Muscle layer of duodenum (tissue), 2 donors: ENCODE data around the gene EPHA8.
A peak's percentile ranks its signal among the peaks of the same experiment; 100 is the strongest.

Source experiments
- H3K27ac ChIP-seq: one replicate; pipeline ENCODE4 v1.7.0; 2013; ENCODE audit warnings: mild to moderate bottlenecking, low read length
- H3K27me3 ChIP-seq: one replicate; pipeline ENCODE4 v1.7.0; 2013; ENCODE audit warnings: low read depth, mild to moderate bottlenecking, control low read depth, low read length
- H3K36me3 ChIP-seq, 2 donors: one replicate each; pipeline ENCODE4 v1.7.0; 2013; ENCODE audit warnings: low read length in 2 of 2, control low read depth in 1 of 2, mild to moderate bottlenecking in 1 of 2; ENCODE audit not compliant: insufficient read depth in 2 of 2, control insufficient read depth in 1 of 2
- H3K4me1 ChIP-seq, 2 donors: one replicate each; pipeline ENCODE4 v1.7.0; 2013; ENCODE audit warnings: low read length in 2 of 2, mild to moderate bottlenecking in 2 of 2, control low read depth in 1 of 2, moderate library complexity in 1 of 2; ENCODE audit not compliant: insufficient read depth in 2 of 2, control insufficient read depth in 1 of 2
- H3K4me3 ChIP-seq, 2 donors: one replicate each; pipeline ENCODE4 v1.7.0; 2013; ENCODE audit warnings: low read length in 2 of 2, low read depth in 1 of 2, mild to moderate bottlenecking in 1 of 2
- H3K9me3 ChIP-seq, 2 donors: one replicate each; pipeline ENCODE4 v1.7.0; 2013; ENCODE audit warnings: low read length in 2 of 2, control low read depth in 1 of 2, mild to moderate bottlenecking in 1 of 2; ENCODE audit not compliant: control insufficient read depth in 1 of 2
- donor health status: healthy.

EPHA8 gene

DNA sequence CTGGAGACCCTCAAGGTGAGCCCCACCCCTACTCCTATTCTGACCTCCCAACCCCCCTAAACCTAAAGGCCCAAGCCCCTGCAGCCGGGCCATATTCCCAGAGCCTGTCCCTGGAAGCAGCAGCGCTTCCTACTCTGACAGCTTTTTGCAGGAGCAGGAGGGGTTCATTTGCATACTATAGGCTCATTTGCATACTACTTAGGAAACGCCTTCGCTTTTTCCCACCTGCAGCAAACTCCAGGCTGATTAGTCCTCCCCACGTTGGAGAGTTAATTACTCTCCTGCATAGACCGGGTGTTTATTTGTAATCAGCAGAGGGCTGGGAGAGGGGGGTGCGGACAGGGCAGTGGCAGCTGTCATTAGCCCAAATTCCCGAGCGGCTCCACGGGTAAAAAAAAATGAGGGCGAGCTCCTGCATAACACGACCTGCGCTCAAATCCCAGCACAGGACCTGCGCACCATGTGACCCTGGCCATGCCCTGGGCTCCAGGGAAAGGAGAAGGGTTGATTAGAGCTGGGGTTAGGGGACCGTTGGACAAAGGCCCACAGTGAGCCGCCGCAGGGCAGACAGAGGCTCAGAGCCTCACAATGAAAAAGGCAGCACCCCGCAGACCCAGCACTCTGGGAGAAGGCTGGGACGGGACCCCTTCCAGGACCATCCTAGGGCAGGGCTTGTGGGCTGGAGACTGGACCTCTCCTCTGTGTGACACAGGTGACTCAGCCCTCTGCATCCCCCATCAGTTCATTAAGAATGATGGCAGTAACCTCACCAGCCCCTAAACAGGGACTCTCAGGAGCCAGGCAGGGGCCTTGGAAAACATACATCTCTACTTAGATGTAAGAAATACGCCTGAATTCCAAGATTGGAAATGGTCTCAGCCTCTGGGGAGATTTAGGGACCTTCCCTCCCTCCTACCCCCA, 63.2 kb downstream of the EPHA8 start:
- Histone ChIP-seq H3K27me3 (peaks cover 23% of the 10 kb centered on the region), H3K27ac (no peak overlapping the region), H3K4me3 (no peak overlapping the region), H3K36me3 (no peaks in the 10 kb centered on the region), H3K4me1 (no peaks in the 10 kb centered on the region), H3K9me3 (no peaks in the 10 kb centered on the region)

GRCh38 chr1:22627331-22627730, 64.0 kb downstream of the EPHA8 start:
- peaks cover 23% of the 10 kb centered on the region for H3K27me3 ChIP-seq
- H3K27ac ChIP-seq = no peak overlapping the region
- H3K36me3 ChIP-seq = no peaks in the 10 kb centered on the region
- no peak overlapping the region for H3K4me3 ChIP-seq
- H3K9me3 ChIP-seq = no peaks in the 10 kb centered on the region
- no peaks in the 10 kb centered on the region for H3K4me1 ChIP-seq

GRCh38 chr1:22628698-22629444, 65.6 kb downstream of the EPHA8 start:
- Histone ChIP-seq H3K27me3 (peaks cover 23% of the 10 kb centered on the region), H3K9me3 (no peaks in the 10 kb centered on the region), H3K4me3 (no peak overlapping the region), H3K36me3 (no peaks in the 10 kb centered on the region), H3K27ac (no peak overlapping the region), H3K4me1 (no peaks in the 10 kb centered on the region)

- no peaks in the 10 kb centered on the region for H3K36me3 ChIP-seq
- no peaks in the 10 kb centered on the region for H3K9me3 ChIP-seq
- H3K4me1 ChIP-seq = no peaks in the 10 kb centered on the region
- H3K27ac ChIP-seq = no peak overlapping the region
- no peak overlapping the region for H3K4me3 ChIP-seq
- H3K27me3 ChIP-seq = peaks cover 21% of the 10 kb centered on the region
Observed at GRCh38 chr1:22629886-22630285, 66.6 kb downstream of the EPHA8 start.

- Histone ChIP-seq H3K27ac (no peak overlapping the region), H3K27me3 (no peaks in the 10 kb centered on the region), H3K9me3 (no peaks in the 10 kb centered on the region), H3K36me3 (no peaks in the 10 kb centered on the region), H3K4me1 (no peaks in the 10 kb centered on the region), H3K4me3 (no peak overlapping the region)
Observed at GRCh38 chr1:22633697-22634463, 70.6 kb downstream of the EPHA8 start.

- Histone ChIP-seq H3K27ac (no peak overlapping the region), H3K36me3 (no peaks in the 10 kb centered on the region), H3K4me3 (no peak overlapping the region), H3K4me1 (no peaks in the 10 kb centered on the region), H3K27me3 (no peaks in the 10 kb centered on the region), H3K9me3 (no peaks in the 10 kb centered on the region)
Observed at GRCh38 chr1:22635436-22635835, 72.1 kb downstream of the EPHA8 start.

- Histone ChIP-seq H3K9me3 (no peaks in the 10 kb centered on the region), H3K27ac (peak within 1 kb of the TSS; percentile 19), H3K36me3 (no peaks in the 10 kb centered on the region), H3K4me1 (no peaks in the 10 kb centered on the region), H3K27me3 (no peaks in the 10 kb centered on the region), H3K4me3 (peak within 1 kb of the TSS; percentile 15 to 55)
Observed at GRCh38 chr1:22636353-22636752, 73.1 kb downstream of the EPHA8 start, which contains the start of gene C1QA. Gene C1QA, plus strand, starts transcription at chr1:22636628. Its CDS starts 989 bp downstream, at chr1:22637617.

DNA sequence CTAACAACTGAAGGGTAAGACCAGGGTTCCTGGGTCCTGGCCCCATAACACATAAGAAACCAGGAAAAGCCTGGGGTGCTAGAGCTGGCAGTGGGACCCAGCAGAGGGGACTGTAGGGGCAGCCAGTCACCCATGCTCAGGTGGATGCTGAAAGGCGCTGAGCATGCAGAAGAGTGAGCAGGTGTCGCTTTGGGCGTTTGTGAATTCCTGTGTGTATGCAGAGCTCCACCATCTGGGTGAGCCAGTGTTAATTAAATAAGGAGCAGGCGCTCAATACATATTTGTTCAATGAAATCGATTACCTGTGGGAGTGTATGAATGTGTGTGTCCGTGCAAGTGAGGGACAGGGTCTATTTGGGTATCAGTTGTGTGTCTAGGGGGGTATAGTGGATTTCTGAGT, 73.6 kb downstream of the EPHA8 start:
- no peaks in the 10 kb centered on the region for H3K36me3 ChIP-seq
- H3K27ac ChIP-seq = peak overlapping the region; percentile 19
- H3K4me3 ChIP-seq = peak overlapping the region; percentile 15 to 55
- H3K27me3 ChIP-seq = no peaks in the 10 kb centered on the region
- no peaks in the 10 kb centered on the region for H3K9me3 ChIP-seq
- peaks cover 0 to 4% of the 10 kb centered on the region in 2 donors for H3K4me1 ChIP-seq

- Histone ChIP-seq H3K36me3 (no peaks in the 10 kb centered on the region), H3K4me1 (peaks cover 0 to 4% of the 10 kb centered on the region in 2 donors), H3K4me3 (peak overlapping the region in 1 of 2 donors; percentile 12), H3K9me3 (no peaks in the 10 kb centered on the region), H3K27ac (no peak overlapping the region), H3K27me3 (no peaks in the 10 kb centered on the region)
Observed at GRCh38 chr1:22637907-22638445, 74.7 kb downstream of the EPHA8 start.

- Histone ChIP-seq H3K27me3 (no peaks in the 10 kb centered on the region), H3K4me1 (peaks cover 0 to 4% of the 10 kb centered on the region in 2 donors), H3K27ac (no peak overlapping the region), H3K4me3 (peak overlapping the region in 1 of 2 donors; percentile 12), H3K36me3 (no peaks in the 10 kb centered on the region), H3K9me3 (no peaks in the 10 kb centered on the region)
Observed at GRCh38 chr1:22638476-22639234, 75.4 kb downstream of the EPHA8 start.
